ENCODE measurements around the gene POMC. TPM values are rescaled to one million over a fixed set of nuclear protein-coding genes. Genes with fewer than 3 reads are reported as not detected.

The POMC gene
- total and polyA plus RNA-seq, 2 of the 4 experiments (the other 2 are of a cell fraction) = 0.17 TPM; not detected in 1

DNA sequence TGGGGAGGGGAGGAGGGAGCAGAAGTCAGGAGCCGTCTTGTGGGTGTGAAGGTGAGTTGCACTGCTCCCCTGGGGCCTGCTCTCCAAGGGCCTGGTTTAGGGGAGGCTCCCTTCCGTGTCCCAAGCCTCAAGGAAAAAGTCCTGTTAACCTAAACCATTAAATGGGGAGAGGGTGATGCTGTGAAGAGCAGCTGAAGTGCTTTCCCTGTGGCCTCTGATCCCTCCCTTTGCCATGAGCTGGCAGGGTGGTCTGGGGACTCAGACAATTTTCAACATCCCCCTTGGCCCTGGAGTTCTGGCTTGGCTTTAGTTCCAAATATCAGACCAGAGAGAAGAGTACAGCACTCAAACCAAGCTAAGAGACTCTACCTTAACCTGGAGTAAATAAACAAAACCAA lies 692 bp upstream of the POMC start:
- Histone ChIP-seq H3K4ac (ENCODE audit: low read depth, low read length) (no peak overlapping the region), H3K9me1 (ENCODE audit: insufficient read depth, low read length) (no peaks in the 10 kb centered on the region), H2BK120ac (ENCODE audit: low read depth, low read length) (no peak overlapping the region), H4K20me1 (ENCODE audit: insufficient read depth, low read length) (no peaks in the 10 kb centered on the region), H3K56ac (ENCODE audit: extremely low read depth, insufficient read depth, low read length) (no peak overlapping the region), H3K27me3 (ENCODE audit: control insufficient read depth, insufficient read depth, low read length) (peaks cover 71% of the 10 kb centered on the region), H3K4me3 (ENCODE audit: insufficient read depth, low read depth, low read length) (no peak overlapping the region), H2BK5ac (ENCODE audit: low read depth, low read length, poor library complexity, severe bottlenecking) (no peak overlapping the region), H4K91ac (ENCODE audit: insufficient read depth, low read depth, low read length) (no peak overlapping the region), H2BK20ac (ENCODE audit: low read depth, low read length) (no peak overlapping the region), H3K4me2 (ENCODE audit: low read depth, low read length) (no peak overlapping the region), H2BK15ac (ENCODE audit: low read depth, low read length) (no peak overlapping the region), H2AFZ (replicated peaks; ENCODE audit: low read length, poor library complexity) (no peak overlapping the region), H4K8ac (ENCODE audit: low read depth in 2 of 2, low read length in 2 of 2) (no peak overlapping the region), H2AK5ac (ENCODE audit: low read depth, low read length) (no peak overlapping the region), H3K9me3 (ENCODE audit: control insufficient read depth, insufficient read depth, low read length) (peaks cover 6% of the 10 kb centered on the region), H3K9ac (ENCODE audit: low read depth, low read length) (no peak overlapping the region), H4K5ac (ENCODE audit: low read depth, low read length) (no peak overlapping the region), H3K23ac (ENCODE audit: low read depth, low read length) (peak overlapping the region; percentile 16; the same call in 1 of the 2 replicates), H3K18ac (ENCODE audit: low read depth, low read length) (no peak overlapping the region), H3K14ac (replicated peaks; ENCODE audit: low read depth, low read length) (no peak overlapping the region), H3K27ac (ENCODE audit: insufficient read depth, low read length) (no peak overlapping the region), H2AK9ac (replicated peaks; ENCODE audit: low read depth, low read length, poor library complexity) (no peak overlapping the region), H3K36me3 (ENCODE audit: control insufficient read depth, insufficient read depth, low read length) (no peaks in the 10 kb centered on the region), H3K79me1 (ENCODE audit: low read depth in 1 of 2, low read length in 2 of 2) (no peaks in the 10 kb centered on the region), H3K4me1 (ENCODE audit: control insufficient read depth, insufficient read depth, low read length) (peaks cover 2% of the 10 kb centered on the region; the same call in 1 of the 2 replicates)
- ATAC-seq (ENCODE audit: low read depth) = no peak
- ChIA-PET CTCF (interaction anchor here (0.6 kb wide), 1 partner anchor 25 kb away, joined by 4 read pairs; no protein-coding TSS in a partner anchor), POLR2A (ENCODE audit: unreplicated experiment) (no interaction called here)
- intact Hi-C loops (cut with micrococcal nuclease) = no loop called here
- BruUV-seq (replicated peaks) = no TSS peak
- no CpG with 5 or more reads among the region's 2 CpGs for WGBS, 2 experiments (ENCODE audit: extremely low coverage in 2 of 2, insufficient read length in 1 of 2)
- dilution Hi-C loops (cut with HindIII; ENCODE audit: low sequenced_read_pairs, unreplicated experiment) = no loop called here
- no peak for DNase-seq
- in situ Hi-C loops (cut with MboI; ENCODE audit: low sequenced_read_pairs) = no loop called here
- no peak for TF ChIP-seq POLR2A (IDR thresholded peaks at IDR 0.05; ENCODE audit: low read depth, low read length)
- no peak for TF ChIP-seq MAFK (IDR thresholded peaks at IDR 0.05; ENCODE audit: low read depth, low read length)
- TF ChIP-seq CHD1 (IDR thresholded peaks at IDR 0.05; ENCODE audit: low read depth, low read length) = no peak
- TF ChIP-seq FOS (IDR thresholded peaks at IDR 0.05; ENCODE audit: low read depth, low read length) = no peak
- TF ChIP-seq MAZ (IDR thresholded peaks at IDR 0.05; ENCODE audit: borderline replicate concordance, low read depth, low read length) = no peak
- no peak for TF ChIP-seq BHLHE40 (IDR thresholded peaks at IDR 0.05; ENCODE audit: low read depth, low read length)
- TF ChIP-seq CEBPB (IDR thresholded peaks at IDR 0.05; ENCODE audit: low read depth, low read length) = no peak
- TF ChIP-seq RFX5 (IDR thresholded peaks at IDR 0.05; ENCODE audit: low read depth, low read length) = no peak
- TF ChIP-seq, protein P1, sequence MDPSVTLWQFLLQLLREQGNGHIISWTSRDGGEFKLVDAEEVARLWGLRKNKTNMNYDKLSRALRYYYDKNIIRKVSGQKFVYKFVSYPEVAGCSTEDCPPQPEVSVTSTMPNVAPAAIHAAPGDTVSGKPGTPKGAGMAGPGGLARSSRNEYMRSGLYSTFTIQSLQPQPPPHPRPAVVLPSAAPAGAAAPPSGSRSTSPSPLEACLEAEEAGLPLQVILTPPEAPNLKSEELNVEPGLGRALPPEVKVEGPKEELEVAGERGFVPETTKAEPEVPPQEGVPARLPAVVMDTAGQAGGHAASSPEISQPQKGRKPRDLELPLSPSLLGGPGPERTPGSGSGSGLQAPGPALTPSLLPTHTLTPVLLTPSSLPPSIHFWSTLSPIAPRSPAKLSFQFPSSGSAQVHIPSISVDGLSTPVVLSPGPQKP (IDR thresholded peaks at IDR 0.05; ENCODE audit: borderline replicate concordance, low read depth, low read length) = no peak
